SK-N-SH (cell line): ENCODE results near the gene KRTAP10-2. TPM values are rescaled to one million over a fixed set of nuclear protein-coding genes. Genes with fewer than 3 reads are reported as not detected.

Experiments used
- CTCF ChIA-PET: fragments of 300-600, 350-600 bp; formaldehyde crosslinking; extraction: SDS; loops from one replicate; lab custom pipeline; 2021; lab: Yijun Ruan, JAX
- POLR2A ChIA-PET: fragments of 350-600 bp; sonication (Branson Sonifier 250); formaldehyde crosslinking; extraction: SDS; loops from one replicate; lab custom pipeline; 2020; ENCODE audit warnings: antibody characterized with exemption, inconsistent platforms; lab: Yijun Ruan, JAX
- DNase-seq: peaks from one replicate; pipeline ENCODE4 v3.0.0; 2012
- H2AFZ ChIP-seq: fragments of 200-600 bp; sonication (generic); 2 replicates; pipeline ENCODE4 v1.8.1; 2016; ENCODE audit warnings: antibody characterized with exemption, mild to moderate bottlenecking, low read depth
- H3F3A ChIP-seq: fragments of 200-600 bp; sonication (generic); replicated peaks from 2 replicates; pipeline ENCODE3; 2016; ENCODE audit warnings: antibody characterized with exemption, mild to moderate bottlenecking; ENCODE audit not compliant: insufficient read depth
- H3K27ac ChIP-seq, 2 experiments: fragments of 200-500 bp in 1 of 2; fragments of 200-600 bp in 1 of 2; sonication (Bioruptor generic) in 1 of 2; sonication (generic), shearing (Covaris generic) in 1 of 2; 2 replicates each; pipeline versions ENCODE4 v1.5.1 to v1.6.1; 2014 to 2016; ENCODE audit warnings: low read depth in 2 of 2, inconsistent platforms in 1 of 2, low read length in 1 of 2, mild to moderate bottlenecking in 1 of 2, mixed read lengths in 1 of 2
- H3K27me3 ChIP-seq: fragments of 200-600 bp; sonication (generic), shearing (Covaris generic); 2 replicates; pipeline ENCODE4 v1.6.1; 2016; ENCODE audit warnings: mixed run types; ENCODE audit not compliant: insufficient read depth
- H3K36me3 ChIP-seq, 2 experiments: fragments of 200-500 bp in 1 of 2; fragments of 200-600 bp in 1 of 2; sonication (Bioruptor generic) in 1 of 2; sonication (generic) in 1 of 2; replicated peaks in 1 of 2; 2 replicates each; pipeline versions ENCODE3 to v1.5.1; 2014 to 2016; ENCODE audit warnings: low read length in 1 of 2, mild to moderate bottlenecking in 1 of 2; ENCODE audit not compliant: insufficient read depth in 2 of 2, control insufficient read depth in 1 of 2
- H3K4me1 ChIP-seq, 2 experiments: fragments of 200-500 bp in 1 of 2; fragments of 200-600 bp in 1 of 2; sonication (Bioruptor generic) in 1 of 2; sonication (generic), shearing (Covaris generic) in 1 of 2; 2 replicates each; pipeline versions ENCODE4 v1.5.1 to v1.6.1; 2014 to 2016; ENCODE audit warnings: low read depth in 1 of 2, low read length in 1 of 2, mixed run types in 1 of 2; ENCODE audit not compliant: insufficient read depth in 2 of 2, control insufficient read depth in 1 of 2
- H3K4me2 ChIP-seq: fragments of 200-600 bp; sonication (generic), shearing (Covaris generic); 2 replicates; pipeline ENCODE4 v1.6.1; 2017; ENCODE audit warnings: mixed run types
- H3K4me3 ChIP-seq, 2 experiments: fragments of 200-500 bp in 1 of 2; fragments of 200-600 bp in 1 of 2; sonication (Bioruptor generic) in 1 of 2; sonication (generic), shearing (Covaris generic) in 1 of 2; 2 replicates each; pipeline versions ENCODE4 v1.5.1 to v1.8.1; 2014 to 2016; ENCODE audit warnings: low read depth in 2 of 2, inconsistent platforms in 1 of 2, low read length in 1 of 2, mild to moderate bottlenecking in 1 of 2, mixed read lengths in 1 of 2, moderate library complexity in 1 of 2
- H3K79me2 ChIP-seq: fragments of 200-600 bp; sonication (generic); 2 replicates; pipeline ENCODE4 v1.8.1; 2017; ENCODE audit warnings: mild to moderate bottlenecking; ENCODE audit not compliant: insufficient read depth
- H3K9ac ChIP-seq: fragments of 200-600 bp; sonication (generic); 2 replicates; pipeline ENCODE4 v1.6.1; 2017; ENCODE audit warnings: mixed run types
- H3K9me2 ChIP-seq: fragments of 200-600 bp; sonication (generic); 2 replicates; pipeline ENCODE4 v1.6.1; 2017; ENCODE audit warnings: mixed run types
- H3K9me3 ChIP-seq: fragments of 200-600 bp; sonication (generic); 2 replicates; pipeline ENCODE4 v1.6.1; 2017; ENCODE audit warnings: mixed run types, mild to moderate bottlenecking, moderate library complexity
- H4K20me1 ChIP-seq: fragments of 200-600 bp; sonication (generic); 2 replicates; pipeline ENCODE4 v1.6.1; 2017; ENCODE audit warnings: mild to moderate bottlenecking, mixed run types; ENCODE audit not compliant: insufficient read depth
- EP300 ChIP-seq, 2 experiments: IDR thresholded peaks; 2 replicates each; pipeline versions ENCODE4 v1.4.0 to v1.6.1; 2012; ENCODE audit warnings: borderline replicate concordance in 1 of 2, low read depth in 1 of 2, low read length in 1 of 2
- FOXM1 ChIP-seq: IDR thresholded peaks from 2 replicates; pipeline ENCODE4 v1.4.0; 2012; ENCODE audit warnings: low read depth, mild to moderate bottlenecking
- GABPA ChIP-seq: IDR thresholded peaks from 2 replicates; pipeline ENCODE4 v1.4.0; 2012; ENCODE audit warnings: low read depth, mild to moderate bottlenecking
- MEF2A ChIP-seq: IDR thresholded peaks from 2 replicates; pipeline ENCODE4 v1.4.0; 2012; ENCODE audit warnings: low read depth, borderline replicate concordance
- NFIC ChIP-seq: IDR thresholded peaks from 2 replicates; pipeline ENCODE4 v1.4.0; 2012; ENCODE audit warnings: borderline replicate concordance
- RCOR1 ChIP-seq: fragments of 150-350 bp; IDR thresholded peaks from 2 replicates; pipeline ENCODE4 v1.6.1; 2017; ENCODE audit warnings: antibody characterized with exemption, low read length
- RFX5 ChIP-seq: IDR thresholded peaks from 2 replicates; pipeline ENCODE4 v1.6.1; 2012; ENCODE audit warnings: mild to moderate bottlenecking, improper control_type of control experiment, low read length
- SIN3A ChIP-seq: IDR thresholded peaks from 2 replicates; pipeline ENCODE4 v1.6.1; 2012; ENCODE audit warnings: low read depth, mild to moderate bottlenecking, low read length, moderate library complexity, borderline replicate concordance
- TAF1 ChIP-seq: IDR thresholded peaks from 2 replicates; pipeline ENCODE4 v1.6.1; 2012; ENCODE audit warnings: low read depth, mild to moderate bottlenecking, low read length, moderate library complexity, borderline replicate concordance
- TCF12 ChIP-seq: IDR thresholded peaks from 2 replicates; pipeline ENCODE4 v1.4.0; 2012
- TEAD4 ChIP-seq: IDR thresholded peaks from 2 replicates; pipeline ENCODE4 v1.4.0; 2012; ENCODE audit warnings: mild to moderate bottlenecking, borderline replicate concordance; ENCODE audit not compliant: insufficient read depth
- YY1 ChIP-seq: IDR thresholded peaks from 2 replicates; pipeline ENCODE4 v1.4.0; 2012; ENCODE audit warnings: low read depth, mild to moderate bottlenecking
- WGBS: methylation state at CpG from one replicate; pipeline ENCODE4 v1.1.6; 2017; ENCODE audit warnings: low lambda C conversion rate; 5-methylcytosine and 5-hydroxymethylcytosine counted together
- polyA plus RNA-seq, 3 experiments: library from polyadenylated mRNA; depleted of rRNA; stranded (reverse); fragments of >200 nt; gene quantifications; 2 replicates each; pipeline ENCODE4 v1.2.3, GENCODE V29; 2012
- TF ChIP-seq, protein P1 (sequence below): IDR thresholded peaks from 2 replicates; pipeline ENCODE4; 2012
- TF ChIP-seq, protein P2 (sequence below): IDR thresholded peaks from 2 replicates; pipeline ENCODE4 v1.6.1; 2012; ENCODE audit warnings: mild to moderate bottlenecking, low read depth, low read length, moderate library complexity
- TF ChIP-seq, protein P3 (sequence below): fragments of 200-600 bp; sonication (generic); IDR thresholded peaks from 2 replicates; pipeline ENCODE4 v1.6.1; 2017; ENCODE audit warnings: antibody characterized with exemption, mild to moderate bottlenecking, moderate library complexity
- TF ChIP-seq, protein P4 (sequence below): IDR thresholded peaks from 2 replicates; pipeline ENCODE4 v1.4.0; 2012; ENCODE audit warnings: low read depth, borderline replicate concordance

KRTAP10-2 gene
- polyA plus RNA-seq, 1 of the 3 experiments (the other 2 are of a cell fraction): not detected

DNA sequence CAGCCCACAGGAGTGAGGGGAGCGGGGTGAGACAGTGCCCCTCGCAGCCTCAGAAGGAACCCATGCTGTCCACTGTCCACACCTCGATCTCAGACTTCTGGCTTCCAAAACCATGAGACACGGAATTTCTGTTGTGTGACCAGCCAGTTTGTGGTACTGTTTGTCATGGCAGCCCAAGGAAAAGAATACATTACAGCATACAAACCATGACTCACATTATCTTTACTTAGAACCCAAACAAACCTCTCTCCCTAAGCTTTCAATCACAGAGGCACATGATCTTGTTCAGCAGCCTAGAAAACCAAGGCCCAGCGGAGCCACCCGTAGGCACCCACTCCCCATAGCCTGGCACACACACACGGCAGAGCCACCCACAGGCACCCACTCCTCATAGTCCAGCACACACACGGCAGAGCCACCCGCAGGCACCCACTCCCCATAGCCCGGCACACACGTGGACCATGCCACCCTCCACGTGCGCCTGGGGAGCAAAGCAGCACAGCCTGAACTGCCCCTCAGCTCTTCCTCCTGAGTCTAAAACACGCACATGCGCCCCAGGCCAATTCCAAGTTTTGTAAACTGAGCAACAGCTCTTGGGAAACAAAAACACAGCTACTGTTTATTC is 21.8 kb upstream of the KRTAP10-2 start (continued):
- no peak for TF ChIP-seq EP300 (IDR thresholded peaks at IDR 0.05; ENCODE audit: borderline replicate concordance in 1 of 2, low read depth in 1 of 2, low read length in 1 of 2)
- TF ChIP-seq SIN3A: no peak

DNA sequence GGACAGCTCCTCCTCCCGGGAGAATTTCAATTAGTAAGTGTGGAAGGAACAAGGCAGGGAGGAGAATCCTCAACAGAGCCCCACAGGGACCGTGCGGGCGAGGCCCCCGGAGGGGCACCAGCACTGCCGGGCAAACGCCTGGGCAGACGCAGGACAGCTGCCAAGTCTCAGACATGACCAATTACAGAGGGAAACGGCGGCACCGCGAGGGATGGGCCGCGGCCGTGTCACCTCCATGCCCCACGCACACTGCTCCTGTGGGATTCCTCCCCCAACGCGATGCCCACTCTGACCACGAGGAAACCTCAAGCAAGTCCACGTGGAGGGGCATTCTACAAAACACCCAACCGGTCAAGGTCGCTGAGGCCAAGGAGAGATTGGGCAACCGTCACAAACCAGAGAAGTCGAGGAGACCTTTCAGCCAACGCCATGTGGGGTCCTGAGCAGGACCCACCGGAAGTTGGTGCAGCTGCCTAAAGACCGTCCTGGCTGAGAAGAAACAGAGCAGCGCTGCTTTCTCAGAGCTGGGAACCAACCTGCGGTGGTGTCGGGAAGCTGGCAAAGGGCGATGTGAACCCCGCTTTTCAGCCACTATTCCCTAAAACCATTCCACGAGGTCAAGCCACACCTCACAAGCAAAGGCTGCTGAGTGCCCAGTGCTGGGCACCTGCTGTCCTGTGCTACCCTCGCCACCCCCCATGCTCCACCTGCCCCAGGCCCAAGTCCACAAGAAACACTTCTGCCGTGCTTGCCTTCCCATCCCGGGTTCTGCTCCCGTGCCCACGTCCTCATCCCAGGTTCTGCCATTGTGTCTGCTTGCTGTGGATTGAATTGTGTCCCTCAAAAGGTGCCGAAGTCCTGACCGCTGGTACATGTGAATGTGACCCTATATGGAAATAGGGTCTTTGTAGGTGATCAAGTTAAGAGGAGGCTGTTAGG is 20.8 kb upstream of the KRTAP10-2 start:
- Histone ChIP-seq H3K27ac (no peak overlapping the region), H3K36me3 (no peaks in the 10 kb centered on the region), H3K4me2 (no peak overlapping the region), H4K20me1 (no peaks in the 10 kb centered on the region), H3K4me3 (no peak overlapping the region), H3K79me2 (no peaks in the 10 kb centered on the region)
- no peak for TF ChIP-seq RCOR1
- TF ChIP-seq TEAD4: no peak
- TF ChIP-seq NFIC: no peak
- no peak for TF ChIP-seq TAF1
- TF ChIP-seq TCF12: no peak
- TF ChIP-seq YY1: no peak
- TF ChIP-seq, protein P1, sequence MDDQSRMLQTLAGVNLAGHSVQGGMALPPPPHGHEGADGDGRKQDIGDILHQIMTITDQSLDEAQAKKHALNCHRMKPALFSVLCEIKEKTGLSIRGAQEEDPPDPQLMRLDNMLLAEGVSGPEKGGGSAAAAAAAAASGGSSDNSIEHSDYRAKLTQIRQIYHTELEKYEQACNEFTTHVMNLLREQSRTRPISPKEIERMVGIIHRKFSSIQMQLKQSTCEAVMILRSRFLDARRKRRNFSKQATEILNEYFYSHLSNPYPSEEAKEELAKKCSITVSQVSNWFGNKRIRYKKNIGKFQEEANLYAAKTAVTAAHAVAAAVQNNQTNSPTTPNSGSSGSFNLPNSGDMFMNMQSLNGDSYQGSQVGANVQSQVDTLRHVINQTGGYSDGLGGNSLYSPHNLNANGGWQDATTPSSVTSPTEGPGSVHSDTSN: no peak
- TF ChIP-seq, protein P2, sequence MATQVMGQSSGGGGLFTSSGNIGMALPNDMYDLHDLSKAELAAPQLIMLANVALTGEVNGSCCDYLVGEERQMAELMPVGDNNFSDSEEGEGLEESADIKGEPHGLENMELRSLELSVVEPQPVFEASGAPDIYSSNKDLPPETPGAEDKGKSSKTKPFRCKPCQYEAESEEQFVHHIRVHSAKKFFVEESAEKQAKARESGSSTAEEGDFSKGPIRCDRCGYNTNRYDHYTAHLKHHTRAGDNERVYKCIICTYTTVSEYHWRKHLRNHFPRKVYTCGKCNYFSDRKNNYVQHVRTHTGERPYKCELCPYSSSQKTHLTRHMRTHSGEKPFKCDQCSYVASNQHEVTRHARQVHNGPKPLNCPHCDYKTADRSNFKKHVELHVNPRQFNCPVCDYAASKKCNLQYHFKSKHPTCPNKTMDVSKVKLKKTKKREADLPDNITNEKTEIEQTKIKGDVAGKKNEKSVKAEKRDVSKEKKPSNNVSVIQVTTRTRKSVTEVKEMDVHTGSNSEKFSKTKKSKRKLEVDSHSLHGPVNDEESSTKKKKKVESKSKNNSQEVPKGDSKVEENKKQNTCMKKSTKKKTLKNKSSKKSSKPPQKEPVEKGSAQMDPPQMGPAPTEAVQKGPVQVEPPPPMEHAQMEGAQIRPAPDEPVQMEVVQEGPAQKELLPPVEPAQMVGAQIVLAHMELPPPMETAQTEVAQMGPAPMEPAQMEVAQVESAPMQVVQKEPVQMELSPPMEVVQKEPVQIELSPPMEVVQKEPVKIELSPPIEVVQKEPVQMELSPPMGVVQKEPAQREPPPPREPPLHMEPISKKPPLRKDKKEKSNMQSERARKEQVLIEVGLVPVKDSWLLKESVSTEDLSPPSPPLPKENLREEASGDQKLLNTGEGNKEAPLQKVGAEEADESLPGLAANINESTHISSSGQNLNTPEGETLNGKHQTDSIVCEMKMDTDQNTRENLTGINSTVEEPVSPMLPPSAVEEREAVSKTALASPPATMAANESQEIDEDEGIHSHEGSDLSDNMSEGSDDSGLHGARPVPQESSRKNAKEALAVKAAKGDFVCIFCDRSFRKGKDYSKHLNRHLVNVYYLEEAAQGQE: no peak
- TF ChIP-seq MEF2A: no peak
- TF ChIP-seq, protein P3, sequence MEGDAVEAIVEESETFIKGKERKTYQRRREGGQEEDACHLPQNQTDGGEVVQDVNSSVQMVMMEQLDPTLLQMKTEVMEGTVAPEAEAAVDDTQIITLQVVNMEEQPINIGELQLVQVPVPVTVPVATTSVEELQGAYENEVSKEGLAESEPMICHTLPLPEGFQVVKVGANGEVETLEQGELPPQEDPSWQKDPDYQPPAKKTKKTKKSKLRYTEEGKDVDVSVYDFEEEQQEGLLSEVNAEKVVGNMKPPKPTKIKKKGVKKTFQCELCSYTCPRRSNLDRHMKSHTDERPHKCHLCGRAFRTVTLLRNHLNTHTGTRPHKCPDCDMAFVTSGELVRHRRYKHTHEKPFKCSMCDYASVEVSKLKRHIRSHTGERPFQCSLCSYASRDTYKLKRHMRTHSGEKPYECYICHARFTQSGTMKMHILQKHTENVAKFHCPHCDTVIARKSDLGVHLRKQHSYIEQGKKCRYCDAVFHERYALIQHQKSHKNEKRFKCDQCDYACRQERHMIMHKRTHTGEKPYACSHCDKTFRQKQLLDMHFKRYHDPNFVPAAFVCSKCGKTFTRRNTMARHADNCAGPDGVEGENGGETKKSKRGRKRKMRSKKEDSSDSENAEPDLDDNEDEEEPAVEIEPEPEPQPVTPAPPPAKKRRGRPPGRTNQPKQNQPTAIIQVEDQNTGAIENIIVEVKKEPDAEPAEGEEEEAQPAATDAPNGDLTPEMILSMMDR: no peak
- TF ChIP-seq RFX5: no peak
- TF ChIP-seq GABPA: no peak
- no peak for TF ChIP-seq FOXM1
- TF ChIP-seq SIN3A: no peak
- TF ChIP-seq, protein P4, sequence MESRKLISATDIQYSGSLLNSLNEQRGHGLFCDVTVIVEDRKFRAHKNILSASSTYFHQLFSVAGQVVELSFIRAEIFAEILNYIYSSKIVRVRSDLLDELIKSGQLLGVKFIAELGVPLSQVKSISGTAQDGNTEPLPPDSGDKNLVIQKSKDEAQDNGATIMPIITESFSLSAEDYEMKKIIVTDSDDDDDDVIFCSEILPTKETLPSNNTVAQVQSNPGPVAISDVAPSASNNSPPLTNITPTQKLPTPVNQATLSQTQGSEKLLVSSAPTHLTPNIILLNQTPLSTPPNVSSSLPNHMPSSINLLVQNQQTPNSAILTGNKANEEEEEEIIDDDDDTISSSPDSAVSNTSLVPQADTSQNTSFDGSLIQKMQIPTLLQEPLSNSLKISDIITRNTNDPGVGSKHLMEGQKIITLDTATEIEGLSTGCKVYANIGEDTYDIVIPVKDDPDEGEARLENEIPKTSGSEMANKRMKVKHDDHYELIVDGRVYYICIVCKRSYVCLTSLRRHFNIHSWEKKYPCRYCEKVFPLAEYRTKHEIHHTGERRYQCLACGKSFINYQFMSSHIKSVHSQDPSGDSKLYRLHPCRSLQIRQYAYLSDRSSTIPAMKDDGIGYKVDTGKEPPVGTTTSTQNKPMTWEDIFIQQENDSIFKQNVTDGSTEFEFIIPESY: no peak
- TF ChIP-seq, all 33 proteins: peak for 0
- H3K9me3 ChIP-seq: no peaks in the 10 kb centered on the region
- no peak for DNase-seq
- peaks cover 58% of the 10 kb centered on the region for H3K27me3 ChIP-seq
- no peak overlapping the region for H3K9ac ChIP-seq
- H3F3A ChIP-seq: no peaks in the 10 kb centered on the region
- H3K4me1 ChIP-seq: no peaks in the 10 kb centered on the region
- no peaks in the 10 kb centered on the region for H3K9me2 ChIP-seq
- ChIA-PET POLR2A (no interaction called here), CTCF (interaction anchor here (1.2 kb wide), 1 partner anchor 154 kb away, joined by 3 read pairs; no protein-coding TSS in a partner anchor)
- H2AFZ ChIP-seq: no peak overlapping the region
- WGBS: 41% methylated on average over 24 of the region's 40 CpGs
